HG03439 (cell line): ENCODE data around the gene SEMA6A.
"Not testable (repeated sequence)": the region's sequence is repeated elsewhere in the genome, so short reads cannot be mapped to it uniquely, and the experiment has no call there.

Experiments used
- ATAC-seq: cut with Tn5 transposase; IDR thresholded peaks from one replicate; pipeline ENCODE4 v1.9.1; 2021; ENCODE audit warnings: mild to moderate bottlenecking, moderate library complexity; ENCODE audit not compliant: unreplicated experiment

Gene SEMA6A

GRCh38 chr5:116554764-116555163, 19.9 kb downstream of the SEMA6A start:
- ATAC-seq = no peak

DNA sequence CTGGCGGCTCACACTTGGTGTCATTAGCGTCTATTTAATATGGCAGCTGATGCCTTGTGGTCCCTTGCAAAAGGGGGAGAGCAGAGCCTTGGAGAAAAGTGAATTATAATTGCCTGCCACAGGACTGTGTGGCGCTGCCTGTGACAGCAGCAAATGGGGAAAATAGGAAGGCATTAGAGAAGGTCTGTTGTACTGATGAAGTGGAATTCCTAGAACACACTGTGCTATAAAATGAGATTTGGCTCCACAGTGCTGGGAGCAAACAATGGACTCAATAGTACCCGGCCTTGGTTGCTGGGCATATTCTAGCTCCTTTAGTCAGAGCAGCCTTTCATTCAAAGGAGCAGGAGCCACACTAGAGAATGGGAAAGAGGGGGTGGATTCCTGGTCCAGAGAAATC, 21.3 kb downstream of the SEMA6A start:
- no peak for ATAC-seq

DNA sequence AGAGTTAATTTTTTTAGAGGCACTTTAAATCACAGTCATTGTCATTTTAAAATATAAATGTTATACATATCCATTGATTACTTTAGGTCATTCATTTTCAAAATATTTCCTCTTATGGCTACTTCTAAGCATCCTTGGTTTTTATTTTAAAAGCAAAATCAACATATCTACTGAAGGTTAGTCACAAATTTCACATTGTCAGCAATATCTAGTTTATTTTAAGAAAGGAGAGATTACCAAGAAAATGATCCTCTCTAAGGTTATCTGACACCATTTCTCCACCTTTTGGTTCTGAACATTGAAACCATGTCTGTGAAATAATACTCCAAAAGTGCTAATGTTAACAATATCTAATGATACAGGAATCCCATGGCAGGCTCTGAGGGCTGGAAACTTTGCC, 24.5 kb downstream of the SEMA6A start:
- ATAC-seq = no peak

- no peak for ATAC-seq
Observed at GRCh38 chr5:116546743-116547124, 27.9 kb downstream of the SEMA6A start.

DNA sequence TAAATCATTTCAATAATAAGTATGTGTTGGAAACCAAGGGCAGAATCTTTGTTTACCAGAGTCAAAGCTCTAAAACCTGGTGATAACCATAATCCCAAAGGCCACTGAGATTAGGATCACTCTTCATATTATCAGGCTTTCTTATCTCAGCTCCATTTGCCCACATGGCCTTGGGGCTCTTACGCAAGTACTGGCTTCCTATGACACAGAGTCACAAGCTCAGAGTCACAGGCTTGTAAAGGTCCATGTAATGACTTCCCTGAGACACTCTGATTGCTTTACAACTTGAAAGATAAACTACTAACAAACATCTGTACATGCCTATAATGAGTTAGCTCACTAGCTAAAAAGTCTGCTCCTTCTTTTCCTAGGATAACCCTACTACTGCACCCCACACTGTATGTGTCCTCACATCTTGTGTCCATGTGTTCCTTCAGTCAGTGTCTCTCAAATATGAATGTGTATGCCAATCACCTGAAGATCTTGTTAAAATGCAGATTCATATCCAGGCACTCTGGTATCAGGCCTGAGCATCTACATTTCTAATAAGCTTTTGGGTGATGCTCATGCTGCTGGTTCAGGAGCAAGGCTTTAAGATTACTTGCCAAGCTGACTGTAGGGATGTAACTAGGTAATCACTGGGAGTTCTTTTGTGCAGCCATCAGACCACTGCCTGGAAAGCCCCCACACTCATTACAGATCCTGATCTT, 28.4 kb downstream of the SEMA6A start:
- no peak for ATAC-seq

- not testable (repeated sequence) for ATAC-seq
Observed at GRCh38 chr5:116545465-116545864, 29.2 kb downstream of the SEMA6A start.

GRCh38 chr5:116544531-116545241, 29.9 kb downstream of the SEMA6A start:
- ATAC-seq = no peak

DNA sequence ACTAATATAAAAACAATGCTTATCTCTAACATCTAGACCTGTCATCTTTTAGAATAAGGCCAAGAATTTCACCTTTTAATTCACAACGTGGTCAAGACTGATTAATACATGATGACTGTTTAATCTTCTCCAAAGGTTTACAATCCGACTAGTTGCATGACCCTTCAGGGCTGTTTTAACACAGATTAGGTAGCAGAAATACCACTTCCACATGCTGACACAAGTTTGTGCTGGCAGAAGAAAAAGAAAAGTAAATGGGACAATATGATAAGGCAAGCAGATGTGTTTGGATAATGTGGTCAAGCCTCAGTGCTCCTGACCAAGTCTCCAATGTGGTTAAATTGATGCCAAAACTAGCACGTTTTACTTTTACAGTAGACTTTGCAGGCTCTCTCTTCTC, 31.1 kb downstream of the SEMA6A start:
- no peak for ATAC-seq

DNA sequence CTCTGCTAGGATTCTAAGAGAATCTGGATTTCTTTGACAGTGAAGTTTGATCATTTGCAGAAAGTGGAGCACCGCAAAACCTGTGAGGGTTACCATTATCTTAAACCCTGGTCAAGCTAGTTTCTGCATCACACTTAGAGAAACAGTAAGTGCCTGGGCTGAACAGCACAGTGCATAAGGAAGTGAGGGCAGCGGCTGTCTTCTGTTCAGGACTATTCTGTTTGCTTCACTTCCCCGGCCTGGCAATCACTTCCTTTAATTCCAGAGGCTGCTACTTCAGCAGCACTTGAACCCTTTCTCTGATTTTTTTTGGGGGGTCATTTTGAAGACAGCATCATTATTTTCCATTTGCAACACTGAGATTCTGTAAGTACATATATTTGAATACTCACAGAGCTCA, 32.0 kb downstream of the SEMA6A start:
- no peak for ATAC-seq

DNA sequence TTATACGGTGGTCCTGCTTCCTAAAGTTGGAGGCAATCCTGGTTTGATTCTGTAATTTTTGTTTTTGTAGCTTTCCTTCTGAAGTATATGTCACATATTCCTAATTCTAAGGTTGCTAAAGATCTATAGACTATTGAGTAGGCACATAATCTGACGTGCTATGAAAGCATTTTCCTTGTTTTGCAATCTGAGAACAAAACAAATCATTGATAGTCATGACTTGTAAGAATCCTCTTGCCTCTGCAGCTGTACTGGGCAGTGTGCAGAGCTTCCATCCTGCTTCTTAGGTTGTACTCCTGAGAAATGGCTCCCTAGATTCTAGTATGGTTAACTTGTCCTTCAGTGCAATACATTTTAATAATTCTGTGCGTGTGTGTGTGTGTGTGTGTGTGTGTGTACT, 35.4 kb downstream of the SEMA6A start:
- no peak for ATAC-seq

GRCh38 chr5:116536316-116537083, 38.1 kb downstream of the SEMA6A start:
- ATAC-seq = no peak

- ATAC-seq = no peak
Observed at GRCh38 chr5:116534964-116535651, 39.5 kb downstream of the SEMA6A start.

- no peak for ATAC-seq
Observed at GRCh38 chr5:116532762-116533525, 41.7 kb downstream of the SEMA6A start.

GRCh38 chr5:116531635-116532034, 43.0 kb downstream of the SEMA6A start:
- ATAC-seq = no peak

DNA sequence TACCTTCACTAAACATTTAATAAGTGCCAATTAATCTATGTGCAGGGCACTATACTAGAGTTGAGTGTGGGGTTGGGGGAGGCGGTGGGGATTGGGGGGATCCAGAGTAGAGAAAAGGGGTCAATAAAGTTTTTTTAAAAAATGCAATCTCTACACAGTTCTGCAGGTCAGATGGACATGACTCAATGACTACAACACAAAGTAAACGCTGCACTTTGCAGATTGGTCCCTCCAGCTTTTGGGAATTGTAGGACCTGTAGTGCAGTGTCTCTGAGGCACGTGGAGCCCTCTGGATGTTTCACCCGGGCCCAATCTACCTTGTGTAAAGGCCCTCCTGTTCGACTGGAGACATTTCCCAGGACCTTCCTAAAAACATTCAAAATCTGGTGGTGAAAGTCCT, 43.5 kb downstream of the SEMA6A start:
- no peak for ATAC-seq

- ATAC-seq = no peak
Observed at GRCh38 chr5:116530276-116530675, 44.3 kb downstream of the SEMA6A start.

DNA sequence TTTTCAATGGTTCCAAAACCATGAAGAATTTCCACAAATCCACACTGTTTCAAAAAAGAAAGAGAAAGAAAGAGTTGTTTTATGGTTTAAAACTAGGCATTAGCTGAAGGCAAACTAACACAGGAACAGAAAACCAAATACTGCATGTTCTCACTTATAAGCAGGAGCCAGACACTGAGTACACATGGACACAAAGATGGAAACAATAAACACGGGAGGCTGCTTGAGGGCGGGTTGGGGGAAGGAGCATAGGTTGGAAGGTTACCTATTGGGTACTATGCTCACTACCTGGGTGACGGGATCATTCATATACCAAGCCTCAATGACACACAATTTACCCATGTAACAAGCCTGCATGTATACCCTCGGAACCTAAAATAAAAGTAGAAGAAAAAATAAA, 45.0 kb downstream of the SEMA6A start:
- ATAC-seq = no peak

DNA sequence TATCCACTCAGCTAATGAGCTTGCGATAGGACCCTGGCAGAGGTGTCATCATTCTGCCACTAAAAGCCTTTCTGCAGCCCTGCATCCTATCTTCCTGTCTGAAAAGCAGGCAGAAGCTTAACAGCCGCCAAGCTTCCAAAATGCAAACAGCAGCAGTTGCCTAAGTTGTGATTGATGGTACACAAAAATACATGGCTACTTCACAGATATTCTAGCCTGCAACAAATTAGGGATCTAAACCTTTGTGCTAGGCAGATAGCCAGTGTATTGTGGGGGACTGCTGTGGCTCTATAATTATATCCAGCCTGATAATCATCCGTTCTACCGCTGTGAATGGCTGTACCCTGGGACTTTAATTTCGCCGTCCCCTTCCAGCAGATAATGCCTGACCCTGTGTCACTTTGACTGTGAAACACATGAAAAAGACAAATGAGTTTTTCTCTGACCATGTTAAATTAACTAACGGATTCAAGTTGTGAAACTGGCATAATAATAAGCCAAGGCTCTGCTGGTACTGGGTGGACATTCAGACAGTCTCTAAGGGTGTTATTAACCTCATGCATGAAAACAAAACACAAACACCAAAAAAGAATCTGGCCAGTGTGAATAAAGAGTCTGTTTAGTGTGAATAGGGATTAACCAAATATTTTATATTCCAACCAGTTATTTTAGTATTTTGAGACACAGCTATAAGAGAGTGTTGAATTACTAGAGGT, 45.9 kb downstream of the SEMA6A start:
- ATAC-seq = no peak

DNA sequence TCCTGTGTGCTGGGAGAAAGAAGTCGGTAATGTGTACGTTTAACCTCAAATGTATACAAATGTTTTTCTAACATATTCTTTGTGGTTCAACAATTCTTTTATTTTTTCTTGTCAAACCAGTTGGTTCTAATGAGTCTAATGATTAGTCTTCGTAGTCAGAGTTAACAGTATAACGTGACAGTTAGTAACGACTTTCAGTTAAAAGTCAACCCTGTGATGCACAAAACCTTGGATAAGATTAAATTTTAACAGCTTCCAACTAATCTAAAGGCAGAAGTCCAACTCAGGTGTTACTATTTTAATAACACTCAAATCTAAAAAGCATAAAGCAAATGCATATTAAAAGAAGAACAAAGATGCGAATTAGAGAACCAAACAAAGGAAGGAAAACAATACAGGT, 47.0 kb downstream of the SEMA6A start:
- ATAC-seq = no peak

GRCh38 chr5:116525674-116526073, 48.9 kb downstream of the SEMA6A start:
- ATAC-seq = no peak
